ENCODE results near the gene RAPGEF3. TPM values are rescaled to one million over a fixed set of nuclear protein-coding genes. Genes with fewer than 3 reads are reported as not detected.

RAPGEF3 gene
- total and polyA plus RNA-seq, 9 of the 15 experiments (the other 6 are each of a cell fraction or from before 2014, with no cell fraction given): 0.03 to 0.78 (median 0.37) TPM; not detected in 1

- H3K27me3 ChIP-seq (ENCODE audit: control insufficient read depth in 2 of 2, insufficient read depth in 2 of 2, low read length in 2 of 2): peaks cover 22 to 27% of the 10 kb centered on the region in 2 experiments; a peak in 4 of 5 replicates
- H3K4me3 ChIP-seq: no peak overlapping the region
- H3K79me2 ChIP-seq (ENCODE audit: control insufficient read depth, insufficient read depth, low read length): no peaks in the 10 kb centered on the region
- FAIRE-seq: no peak
- DNase-seq (ENCODE audit: extremely low read depth in 1 of 4, low spot score in 3 of 4): no peak
- intact Hi-C loops (cut with micrococcal nuclease): no loop called here
- in situ Hi-C loops (cut with MboI): no loop called here
- 40% methylated on average over 7 of the region's 7 CpGs for WGBS (ENCODE audit: insufficient coverage, low coverage, missing lambda C conversion rate)
- peaks cover 6 to 20% of the 10 kb centered on the region in 2 experiments; a peak in 2 of 5 replicates for H3K4me1 ChIP-seq (replicated peaks in 1 of 2; ENCODE audit: control insufficient read depth in 2 of 2, insufficient read depth in 2 of 2, low read length in 2 of 2)
- H3K36me3 ChIP-seq (ENCODE audit: control insufficient read depth, insufficient read depth, low read length): no peaks in the 10 kb centered on the region
- POLR2A ChIA-PET: interaction anchor here (0.8 kb wide), 1 partner anchor 21 kb away, joined by 4 read pairs; no protein-coding TSS in a partner anchor
- no peak overlapping the region for H3K27ac ChIP-seq (ENCODE audit: extremely low read depth, low read depth, low read length)
- H3K9me1 ChIP-seq (ENCODE audit: control insufficient read depth, insufficient read depth, low read length): no peaks in the 10 kb centered on the region
- no peak overlapping the region for H3K9ac ChIP-seq (ENCODE audit: insufficient read depth in 1 of 2, low read depth in 2 of 2, low read length in 2 of 2)
- no peak for ATAC-seq
- no peaks in the 10 kb centered on the region for H4K20me1 ChIP-seq (replicated peaks; ENCODE audit: control insufficient read depth, insufficient read depth, low read length)
- no peak overlapping the region for H3K4me2 ChIP-seq (ENCODE audit: insufficient read depth, low read length)
- H3K9me3 ChIP-seq (replicated peaks; ENCODE audit: control insufficient read depth, insufficient read depth, low read depth, low read length): no peaks in the 10 kb centered on the region
- CTCF ChIA-PET (ENCODE audit: low intra/inter-chr PET ratio): no interaction called here
- no TSS peak for BruUV-seq (replicated peaks)
- H2AFZ ChIP-seq (ENCODE audit: low read depth, low read length): no peak overlapping the region
- TF ChIP-seq ATF2 (CRISPR knock-in tag; IDR thresholded peaks at IDR 0.05) (no peak), ZNF124 (CRISPR knock-in tag; IDR thresholded peaks at IDR 0.05) (no peak), PRPF4 (IDR thresholded peaks at IDR 0.05; ENCODE audit: insufficient read depth, low read depth, low read length, poor library complexity, severe bottlenecking) (no peak), NR2C1 (IDR thresholded peaks at IDR 0.05) (no peak), NR2C1 (tag; IDR thresholded peaks at IDR 0.05) (no peak), PBX2 (CRISPR knock-in tag; IDR thresholded peaks at IDR 0.05; ENCODE audit: low read depth) (no peak), PBX2 (tag; conservative IDR thresholded peaks at IDR 0.05; ENCODE audit: low read depth) (no peak), ZNF175 (CRISPR knock-in tag; IDR thresholded peaks at IDR 0.05; ENCODE audit: low read depth) (no peak), MTA1 (IDR thresholded peaks at IDR 0.05; ENCODE audit: borderline replicate concordance) (no peak), ZSCAN32 (CRISPR knock-in tag; IDR thresholded peaks at IDR 0.05) (no peak), ADNP (tag; IDR thresholded peaks at IDR 0.05) (no peak), E2F5 (CRISPR knock-in tag; IDR thresholded peaks at IDR 0.05) (no peak), IFI16 (CRISPR knock-in tag; IDR thresholded peaks at IDR 0.05) (no peak), MEF2D (tag; conservative IDR thresholded peaks at IDR 0.05; ENCODE audit: low read depth) (no peak), ELK3 (CRISPR knock-in tag; IDR thresholded peaks at IDR 0.05) (no peak), ZNF444 (CRISPR knock-in tag; IDR thresholded peaks at IDR 0.05) (no peak)
- TF ChIP-seq, protein P1, sequence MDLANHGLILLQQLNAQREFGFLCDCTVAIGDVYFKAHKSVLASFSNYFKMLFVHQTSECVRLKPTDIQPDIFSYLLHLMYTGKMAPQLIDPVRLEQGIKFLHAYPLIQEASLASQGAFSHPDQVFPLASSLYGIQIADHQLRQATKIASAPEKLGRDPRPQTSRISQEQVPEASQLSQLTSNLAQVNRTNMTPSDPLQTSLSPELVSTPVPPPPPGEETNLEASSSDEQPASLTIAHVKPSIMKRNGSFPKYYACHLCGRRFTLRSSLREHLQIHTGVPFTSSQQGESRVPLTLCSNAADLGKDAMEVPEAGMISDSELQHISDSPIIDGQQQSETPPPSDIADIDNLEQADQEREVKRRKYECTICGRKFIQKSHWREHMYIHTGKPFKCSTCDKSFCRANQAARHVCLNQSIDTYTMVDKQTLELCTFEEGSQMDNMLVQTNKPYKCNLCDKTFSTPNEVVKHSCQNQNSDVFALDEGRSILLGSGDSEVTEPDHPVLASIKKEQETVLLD (IDR thresholded peaks at IDR 0.05): no peak
Observed at GRCh38 chr12:47752552-47752951, 6.1 kb downstream of the RAPGEF3 start.
